GM21515 (cell line): ENCODE results near the gene TSPEAR.

ENCODE experiments used
- ATAC-seq: cut with Tn5 transposase; IDR thresholded peaks from one replicate; pipeline ENCODE4 v1.9.1; 2021; ENCODE audit not compliant: unreplicated experiment

The TSPEAR gene

DNA sequence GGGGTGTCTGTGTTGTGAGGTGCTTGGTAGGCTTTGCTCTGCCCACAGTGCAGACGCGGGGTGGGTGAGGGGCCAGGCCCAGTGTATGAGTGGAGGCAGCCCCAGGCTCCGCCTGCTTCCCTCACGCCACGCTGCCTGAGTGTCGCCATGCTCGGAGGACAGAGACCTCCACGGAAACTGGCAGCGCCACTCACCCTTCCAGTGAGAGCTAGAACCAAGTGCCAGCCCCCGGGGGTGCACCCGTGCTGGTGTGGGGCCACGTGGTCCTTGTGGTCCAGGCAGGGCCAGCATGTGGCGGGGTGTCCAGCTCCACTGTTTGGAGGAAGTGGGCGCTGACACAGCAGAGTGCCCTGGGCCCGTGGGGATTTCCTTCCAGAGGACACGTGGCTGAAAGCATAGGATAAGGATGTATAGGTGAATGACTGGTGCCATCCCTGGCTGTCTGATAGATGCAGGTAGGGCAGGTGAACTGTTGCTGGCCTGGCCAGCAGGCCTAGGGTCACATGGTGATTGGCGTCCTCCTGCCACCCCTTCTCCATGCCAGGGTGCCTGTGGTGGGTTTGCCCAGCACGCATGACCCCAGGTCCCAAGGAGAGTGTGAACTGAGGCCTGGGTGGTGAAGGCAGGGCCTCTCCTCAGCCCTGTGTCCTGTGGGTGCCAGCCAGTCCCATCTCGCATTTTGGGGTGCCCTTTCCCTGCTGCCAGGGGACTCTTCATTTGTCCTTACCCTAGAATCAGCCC, 252.2 kb downstream of the TSPEAR start:
- ATAC-seq = no peak

DNA sequence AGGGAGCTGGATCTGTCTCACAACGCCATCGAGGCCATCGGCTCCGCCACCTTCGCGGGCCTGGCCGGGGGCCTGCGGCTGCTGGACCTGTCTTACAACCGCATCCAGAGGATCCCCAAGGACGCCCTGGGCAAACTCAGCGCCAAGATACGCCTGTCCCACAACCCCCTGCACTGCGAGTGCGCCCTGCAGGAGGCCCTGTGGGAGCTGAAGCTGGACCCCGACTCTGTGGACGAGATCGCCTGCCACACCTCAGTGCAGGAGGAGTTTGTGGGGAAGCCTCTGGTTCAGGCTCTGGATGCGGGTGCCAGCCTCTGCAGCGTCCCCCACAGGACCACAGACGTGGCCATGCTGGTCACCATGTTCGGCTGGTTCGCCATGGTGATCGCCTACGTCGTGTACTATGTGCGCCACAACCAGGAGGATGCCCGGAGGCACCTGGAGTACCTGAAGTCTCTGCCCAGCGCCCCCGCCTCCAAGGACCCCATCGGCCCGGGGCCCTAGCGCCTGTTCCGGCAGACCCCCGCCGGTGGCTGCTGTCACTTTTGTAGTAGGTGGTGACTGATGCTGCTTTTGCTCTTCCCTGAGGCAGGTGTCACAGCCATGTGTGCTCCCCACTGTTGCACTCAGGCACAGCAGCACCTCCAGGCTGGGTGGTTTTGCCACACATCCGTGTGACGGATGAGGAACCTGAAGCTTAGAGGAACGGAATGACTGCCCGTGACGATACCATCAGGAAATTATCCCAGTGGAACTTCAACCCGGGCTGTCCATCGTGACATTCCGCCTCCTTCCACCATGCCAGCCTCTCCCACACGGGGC, 254.2 kb downstream of the TSPEAR start:
- no peak for ATAC-seq

DNA sequence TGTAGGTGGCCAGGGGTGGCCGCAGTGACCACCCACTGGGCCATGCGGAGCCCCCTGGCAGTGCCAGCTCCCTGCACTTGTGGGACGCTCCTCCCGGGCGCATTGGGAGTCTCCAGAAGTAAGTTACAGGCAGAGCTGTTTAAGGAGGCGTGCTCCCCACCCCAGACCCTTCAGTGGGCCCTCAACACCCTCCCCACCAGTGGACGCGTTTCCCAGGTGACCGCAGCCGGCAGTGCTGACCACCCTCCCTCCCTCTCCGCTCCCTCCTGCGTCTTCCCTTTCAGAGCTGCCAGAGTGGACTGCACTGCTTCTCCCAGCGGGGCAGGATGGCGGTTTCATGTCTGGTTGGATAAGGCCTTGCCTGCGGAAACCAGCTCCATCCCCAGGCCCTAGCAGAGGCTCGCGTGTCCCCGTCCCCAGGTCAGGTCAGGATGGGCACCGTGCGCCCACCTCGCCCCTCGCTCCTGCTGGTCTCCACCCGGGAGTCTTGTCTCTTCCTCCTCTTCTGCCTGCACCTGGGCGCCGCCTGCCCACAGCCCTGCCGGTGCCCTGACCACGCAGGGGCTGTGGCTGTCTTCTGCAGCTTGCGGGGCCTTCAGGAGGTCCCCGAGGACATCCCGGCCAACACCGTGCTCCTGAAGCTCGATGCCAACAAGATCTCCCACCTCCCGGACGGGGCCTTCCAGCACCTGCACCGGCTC, 255.0 kb downstream of the TSPEAR start:
- no peak for ATAC-seq

DNA sequence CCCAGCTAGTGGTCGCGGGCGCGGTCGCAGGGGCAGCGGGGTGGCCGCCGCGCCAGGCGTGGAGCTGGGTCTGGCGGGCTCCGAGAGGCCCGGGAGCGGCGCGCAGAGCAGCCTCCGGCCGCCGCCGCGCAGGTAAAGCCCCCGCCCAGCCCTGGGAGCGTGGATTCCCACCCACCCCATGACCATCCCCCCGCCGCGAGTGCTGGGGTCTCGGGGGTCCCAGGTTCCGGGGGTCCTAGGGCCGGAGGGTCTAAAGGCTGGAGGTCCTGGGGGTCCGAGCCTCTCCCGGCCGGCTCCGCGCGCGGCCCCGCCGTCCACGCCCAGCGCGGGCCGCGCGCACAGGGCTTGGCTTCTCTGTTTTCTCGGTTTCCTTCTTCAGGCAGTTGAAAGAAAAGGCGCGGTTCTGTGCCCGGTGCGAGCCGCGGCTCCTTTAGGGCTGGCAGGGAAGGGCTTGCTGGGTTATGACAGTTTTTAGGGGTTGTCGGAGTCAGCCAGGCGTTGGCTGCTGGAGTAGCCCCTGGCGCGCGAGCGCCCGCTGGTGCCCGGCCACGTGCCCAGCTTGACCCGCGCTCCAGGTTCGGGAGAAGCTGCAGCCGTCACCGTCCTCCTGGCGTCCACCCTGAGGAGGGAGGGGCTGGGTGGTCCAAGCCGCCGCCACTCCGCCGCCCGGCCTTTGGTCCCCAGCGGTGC, 255.7 kb downstream of the TSPEAR start:
- no peak for ATAC-seq

DNA sequence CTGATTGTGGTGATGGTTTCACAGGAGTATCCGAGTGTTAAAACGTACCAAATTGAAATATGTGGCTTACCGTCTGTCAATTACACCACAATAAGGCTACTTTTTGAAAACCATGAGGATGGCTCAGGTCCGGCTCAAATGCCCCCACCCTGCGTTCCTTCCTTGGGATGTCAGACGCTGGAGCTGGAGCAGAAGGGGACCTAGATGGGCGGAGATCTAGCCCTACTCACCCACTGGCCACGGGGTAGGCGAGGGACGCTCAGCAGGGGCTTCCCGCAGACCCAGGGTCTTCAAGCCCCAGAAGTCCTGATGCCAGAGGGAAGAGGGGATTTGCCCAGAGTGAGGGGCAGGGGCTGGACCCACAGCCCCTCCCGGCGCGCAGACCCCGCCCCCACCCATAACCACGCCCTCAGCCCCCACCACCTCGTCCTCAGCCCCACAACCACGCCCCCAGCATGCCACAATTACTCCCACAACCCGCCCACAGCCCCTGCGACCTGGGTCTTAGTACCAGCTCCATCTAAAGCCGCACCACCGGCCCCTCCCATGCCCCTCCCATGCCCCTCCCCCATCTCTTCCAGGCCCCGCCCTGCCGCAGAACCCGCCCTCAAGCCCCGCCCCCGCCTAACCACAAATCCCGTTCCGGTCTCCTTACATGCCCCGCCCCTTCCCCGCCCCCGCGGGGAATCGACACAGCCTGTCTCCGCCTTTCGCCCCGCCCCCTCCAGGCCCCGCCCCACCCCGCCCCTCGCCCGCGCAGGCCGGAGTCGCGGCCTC, 256.4 kb downstream of the TSPEAR start, which contains the start of gene LRRC3:
Gene LRRC3, plus strand, starts transcription at position 764 of the 777 bp plus-strand sequence. CDS start 1,135 bp downstream, outside the sequence.
- ATAC-seq = no peak

DNA sequence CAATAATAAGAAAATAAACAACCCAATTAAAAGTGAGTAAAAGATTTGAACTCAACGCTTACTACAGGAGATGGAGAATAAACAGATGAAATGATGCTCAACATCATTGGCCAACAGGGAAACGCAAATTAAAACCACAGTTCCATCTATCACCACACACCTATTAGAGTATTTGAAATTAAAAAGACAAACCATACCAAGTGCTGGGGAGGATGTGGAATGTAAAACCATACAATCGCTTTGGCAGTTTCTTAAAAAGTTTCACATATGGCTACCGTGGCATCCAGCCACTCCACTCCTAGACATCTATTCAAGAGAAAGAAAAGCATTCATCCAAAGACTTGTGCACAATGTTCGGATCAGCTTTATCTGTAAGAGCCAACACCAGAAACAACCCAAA, 257.3 kb downstream of the TSPEAR start:
- no peak for ATAC-seq

DNA sequence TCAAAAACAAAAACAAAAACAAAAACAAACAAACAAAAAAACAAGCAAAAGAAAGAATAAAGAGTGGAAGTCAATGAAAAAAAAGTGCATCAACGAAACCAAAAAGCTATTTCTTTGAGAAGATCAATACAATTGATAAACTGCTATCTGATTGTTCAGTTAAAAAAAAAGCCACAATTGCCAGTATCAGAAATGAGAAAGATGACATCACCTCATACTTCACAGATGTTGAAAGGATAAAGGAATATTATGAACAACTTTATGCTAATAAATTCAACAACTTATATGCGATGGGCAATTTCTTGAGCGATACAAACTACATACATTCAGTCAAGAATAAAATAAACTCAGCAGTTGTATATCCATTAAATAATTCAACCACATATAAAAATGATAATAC, 258.3 kb downstream of the TSPEAR start:
- ATAC-seq = no peak

DNA sequence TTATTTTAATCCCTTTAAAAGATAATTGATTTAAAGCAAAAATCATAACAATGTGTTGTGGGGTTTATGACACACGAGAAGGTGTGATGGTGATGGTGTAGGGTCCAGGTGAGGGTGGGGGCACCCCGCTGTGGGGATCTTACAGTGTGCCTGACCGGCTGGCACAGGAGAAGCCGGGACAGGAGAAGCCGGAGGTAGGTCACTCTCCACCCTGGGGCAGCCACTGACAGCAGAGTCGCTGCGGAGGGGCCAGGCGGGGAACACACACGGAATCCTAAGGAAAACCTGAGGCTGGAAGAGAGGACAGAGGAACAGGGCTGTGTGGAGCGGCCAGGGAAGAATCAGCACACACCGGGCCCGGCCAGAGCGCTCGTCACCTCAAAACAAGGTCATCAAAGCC, 260.4 kb downstream of the TSPEAR start:
- ATAC-seq = no peak

DNA sequence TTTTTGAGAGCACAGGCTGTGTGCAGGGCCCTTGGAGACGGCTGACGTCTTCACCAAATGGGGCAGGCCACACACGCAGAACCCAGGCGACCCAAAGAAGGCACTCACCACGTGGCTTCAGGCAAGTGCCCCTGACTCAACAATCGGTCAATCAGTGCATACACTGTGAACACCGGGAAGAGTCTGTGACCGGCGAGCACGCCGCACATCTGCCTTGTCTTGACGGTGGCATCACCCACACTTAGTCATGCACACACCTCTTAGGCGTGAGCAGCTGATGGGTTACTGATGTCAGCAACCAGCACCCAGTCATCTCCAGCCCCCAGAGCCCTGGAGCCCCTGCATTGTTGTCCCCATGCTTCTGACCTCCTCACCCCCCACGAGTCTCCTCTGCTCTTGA, 261.0 kb downstream of the TSPEAR start:
- no peak for ATAC-seq

DNA sequence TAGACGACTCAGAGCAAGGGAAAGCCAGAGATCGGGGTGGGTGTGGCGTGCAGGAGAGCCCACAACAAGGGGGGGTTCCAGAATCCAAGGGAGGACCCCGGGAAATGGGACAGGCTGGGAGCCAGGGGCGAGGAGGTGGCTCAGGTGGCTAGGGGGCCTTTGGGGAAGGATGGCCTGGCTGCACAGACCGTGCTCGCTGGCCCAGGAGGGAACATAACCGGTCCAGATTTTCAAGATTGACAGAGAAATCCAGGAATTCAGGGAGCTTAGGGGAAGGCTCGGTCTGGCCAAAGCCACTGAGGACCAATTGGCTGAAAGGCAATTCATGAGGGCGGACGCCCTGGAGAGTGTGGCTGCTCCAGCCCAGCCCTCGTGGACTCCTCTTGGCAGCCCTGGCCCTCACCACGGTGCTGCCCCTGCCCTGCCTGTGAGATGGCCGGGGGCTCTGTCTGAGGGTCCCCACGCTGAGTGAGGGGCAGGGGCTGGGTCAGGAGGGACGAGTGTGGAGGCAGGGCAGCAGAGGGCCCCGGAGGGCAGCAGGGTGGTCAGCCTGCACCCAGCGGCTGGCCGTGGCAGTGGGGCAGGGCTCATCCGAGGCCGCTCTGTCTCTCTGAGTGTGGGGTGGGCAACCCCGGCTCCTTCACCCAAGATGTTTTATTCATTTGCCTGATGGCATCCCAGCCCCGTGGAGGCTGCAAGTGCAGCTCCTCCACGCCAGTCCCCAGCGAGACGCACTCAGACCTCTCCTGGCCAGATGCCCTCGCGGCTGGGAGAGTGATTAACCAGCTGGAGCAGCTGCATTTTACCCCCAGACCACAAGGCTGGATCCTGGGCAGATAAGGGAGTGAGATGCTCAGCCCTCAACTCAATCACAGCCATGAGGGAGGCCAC, 261.7 kb downstream of the TSPEAR start:
- no peak for ATAC-seq

DNA sequence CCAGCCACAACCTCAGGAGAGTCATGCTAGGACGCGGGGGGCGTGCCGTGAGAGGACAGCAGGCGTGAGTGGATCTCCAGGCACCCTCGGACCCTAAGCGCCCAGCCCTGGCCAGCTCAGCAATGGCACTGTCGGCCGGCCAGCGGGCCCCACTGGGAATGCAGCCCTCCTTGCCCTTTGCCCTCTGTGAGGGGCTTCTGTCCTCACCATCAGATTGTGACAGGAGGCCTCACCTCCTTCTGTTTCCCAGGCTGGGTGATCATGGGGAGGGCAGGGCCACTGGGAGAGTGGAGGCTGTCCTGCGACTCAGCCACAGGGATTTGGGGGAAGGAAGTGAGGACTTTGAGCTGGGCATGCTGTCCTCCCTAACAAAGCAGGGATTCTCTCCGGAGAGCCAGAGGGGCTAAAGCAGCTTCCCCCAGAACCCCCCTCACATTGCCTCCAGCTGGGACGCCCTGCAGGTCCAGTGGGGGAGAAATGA, 262.7 kb downstream of the TSPEAR start:
- no peak for ATAC-seq
